Vagina (tissue), 2 donors: Measurements from ENCODE around the gene RABGAP1L. TPM values are rescaled to one million over a fixed set of nuclear protein-coding genes. Genes with fewer than 3 reads are reported as not detected.
A peak's percentile ranks its signal among the peaks of the same experiment; 100 is the strongest.

Source experiments
- DNase-seq, 2 donors: peaks; one replicate each; pipeline ENCODE4 v3.0.0-alpha.2; 2017; ENCODE audit errors: extremely low spot score in 2 of 2
- H3K27ac ChIP-seq: fragments of 200-600 bp; sonication (generic); one replicate; pipeline ENCODE4 v1.5.1; 2019
- H3K27me3 ChIP-seq: fragments of 200-600 bp; sonication (generic); one replicate; pipeline ENCODE4 v1.5.1; 2019
- H3K36me3 ChIP-seq, 2 donors: fragments of 200-600 bp; sonication (generic); one replicate each; pipeline ENCODE4 v1.5.1; 2017 to 2019
- H3K4me1 ChIP-seq: fragments of 200-600 bp; sonication (generic); one replicate; pipeline ENCODE4 v1.5.1; 2019
- H3K4me3 ChIP-seq, 2 donors: fragments of 200-600 bp; sonication (generic); 1 replicate in 1 of 2; 2 replicates in 1 of 2; pipeline ENCODE4 v1.5.1; 2016 to 2019
- H3K9me3 ChIP-seq: fragments of 200-600 bp; sonication (generic); one replicate; pipeline ENCODE4 v1.5.1; 2019
- CTCF ChIP-seq, 3 experiments: fragments of 450-650 bp in 2 of 3; fragments of 200-600 bp in 1 of 3; sonication (generic) in 1 of 3; IDR thresholded peaks; one replicate each; pipeline ENCODE4 v1.5.1; 2017 to 2019; ENCODE audit warnings: antibody characterized with exemption in 3 of 3, mild to moderate bottlenecking in 2 of 3, moderate library complexity in 2 of 3
- POLR2A ChIP-seq, 2 donors: fragments of 450-650 bp; IDR thresholded peaks; one replicate each; pipeline ENCODE4 v1.6.1; 2017; ENCODE audit warnings: antibody characterized with exemption in 2 of 2, mild to moderate bottlenecking in 2 of 2, moderate library complexity in 2 of 2
- POLR2AphosphoS5 ChIP-seq, 2 donors: sonication (generic); formaldehyde crosslinking; IDR thresholded peaks; one replicate each; pipeline ENCODE4 v1.9.0; 2017; ENCODE audit warnings: antibody characterized with exemption in 2 of 2, mild to moderate bottlenecking in 2 of 2, low read depth in 1 of 2; ENCODE audit not compliant: insufficient read depth in 1 of 2
- intact Hi-C: fragments of 100-400 bp; cut with DNase I; formaldehyde crosslinking; loops from one replicate; pipeline ENCODE4 v1.15.1; 2023
- total RNA-seq: library from RNA; depleted of rRNA; stranded (reverse); fragments of >200 nt; gene quantifications from one replicate; pipeline ENCODE4 v1.2.3, GENCODE V29; 2016

The RABGAP1L gene
- total RNA-seq, 1 donor from 2014 or later, result 40.0 TPM

DNA sequence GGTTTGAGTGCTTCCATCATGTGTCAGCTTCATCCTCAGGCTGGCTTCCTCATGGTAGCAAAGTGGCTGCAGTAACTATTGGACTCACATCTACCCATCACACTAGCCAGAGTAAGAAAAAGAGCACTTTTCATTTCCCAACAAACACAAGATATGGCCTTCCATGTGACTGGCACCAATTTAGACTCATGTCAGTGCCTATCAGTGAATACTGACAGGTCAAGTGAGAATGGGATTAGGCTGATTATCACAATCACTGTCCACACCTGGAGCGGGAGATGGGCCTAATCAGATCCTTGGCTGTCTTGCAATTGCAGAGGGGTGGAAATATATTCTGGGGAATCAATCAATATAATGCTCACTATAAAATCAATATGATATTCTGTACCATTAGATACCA is 2.9 kb upstream of the RABGAP1L start:
- no peak for TF ChIP-seq CTCF (IDR thresholded peaks at IDR 0.05)
- no peak for TF ChIP-seq POLR2AphosphoS5 (IDR thresholded peaks at IDR 0.05; ENCODE audit: insufficient read depth in 1 of 2, low read depth in 1 of 2)
- TF ChIP-seq POLR2A (IDR thresholded peaks at IDR 0.05), result no peak
- intact Hi-C loops, result no loop called here
- H3K27ac ChIP-seq, result no peak overlapping the region
- no peaks in the 10 kb centered on the region for H3K27me3 ChIP-seq
- no peak overlapping the region for H3K4me3 ChIP-seq
- no peaks in the 10 kb centered on the region for H3K36me3 ChIP-seq
- DNase-seq, result no peak
- H3K9me3 ChIP-seq, result no peaks in the 10 kb centered on the region
- H3K4me1 ChIP-seq, result peaks cover 20% of the 10 kb centered on the region

DNA sequence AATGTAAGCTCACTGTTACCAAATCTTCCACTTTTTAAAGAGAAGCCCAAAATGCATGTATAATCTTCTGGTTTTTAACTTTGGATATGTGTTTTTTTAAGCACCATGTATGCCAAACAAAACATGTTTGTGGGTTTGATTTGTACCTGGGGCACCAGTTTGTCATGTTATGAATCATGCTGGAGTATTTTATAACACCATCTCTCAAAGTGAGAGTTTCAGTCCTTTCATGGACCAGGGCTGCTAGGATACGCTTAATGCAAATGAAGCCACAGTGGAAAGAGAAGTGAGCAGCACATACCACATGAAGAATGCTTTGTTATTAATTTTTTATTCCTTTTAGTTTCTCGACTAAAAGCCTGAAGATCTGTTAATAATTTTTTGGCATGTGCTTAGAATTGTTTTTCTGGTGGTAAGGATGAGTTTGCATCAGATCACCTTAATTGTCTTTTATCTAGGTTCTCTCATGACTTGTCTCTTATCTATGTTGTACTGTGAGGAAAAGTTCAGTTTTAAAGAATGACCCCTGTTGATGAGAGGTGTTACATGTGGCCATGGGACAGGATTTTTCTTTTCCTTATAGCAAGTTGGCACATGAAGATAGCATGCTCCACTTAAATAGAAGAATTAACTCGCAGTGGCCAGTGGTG is 2.0 kb upstream of the RABGAP1L start:
- DNase-seq, result no peak
- intact Hi-C loops, result no loop called here
- no peaks in the 10 kb centered on the region for H3K27me3 ChIP-seq
- H3K36me3 ChIP-seq, result no peaks in the 10 kb centered on the region
- TF ChIP-seq CTCF (IDR thresholded peaks at IDR 0.05), result no peak
- TF ChIP-seq POLR2A (IDR thresholded peaks at IDR 0.05), result no peak
- no peak for TF ChIP-seq POLR2AphosphoS5 (IDR thresholded peaks at IDR 0.05; ENCODE audit: insufficient read depth in 1 of 2, low read depth in 1 of 2)
- no peaks in the 10 kb centered on the region for H3K9me3 ChIP-seq
- H3K4me3 ChIP-seq, result no peak overlapping the region
- peaks cover 25% of the 10 kb centered on the region for H3K4me1 ChIP-seq
- H3K27ac ChIP-seq, result no peak overlapping the region

GRCh38 chr1:174158767-174159251 is 511 bp upstream of the RABGAP1L start:
- Histone ChIP-seq H3K4me3 (peak overlapping the region; percentile 94 to 98), H3K4me1 (peaks cover 25% of the 10 kb centered on the region), H3K9me3 (no peaks in the 10 kb centered on the region), H3K36me3 (no peaks in the 10 kb centered on the region), H3K27ac (peak overlapping the region; percentile 96), H3K27me3 (no peaks in the 10 kb centered on the region)
- TF ChIP-seq CTCF (IDR thresholded peaks at IDR 0.05), result no peak
- no peak for TF ChIP-seq POLR2A (IDR thresholded peaks at IDR 0.05)
- TF ChIP-seq POLR2AphosphoS5 (IDR thresholded peaks at IDR 0.05; ENCODE audit: insufficient read depth in 1 of 2, low read depth in 1 of 2), result no peak
- intact Hi-C loops, result no loop called here
- no peak for DNase-seq

- H3K27me3 ChIP-seq, result no peaks in the 10 kb centered on the region
- peak overlapping the region; percentile 94 to 98 for H3K4me3 ChIP-seq
- H3K27ac ChIP-seq, result peak overlapping the region; percentile 96
- peaks cover 25% of the 10 kb centered on the region for H3K4me1 ChIP-seq
- TF ChIP-seq POLR2AphosphoS5 (IDR thresholded peaks at IDR 0.05; ENCODE audit: insufficient read depth in 1 of 2, low read depth in 1 of 2), result no peak
- no peak for TF ChIP-seq POLR2A (IDR thresholded peaks at IDR 0.05)
- no peak for TF ChIP-seq CTCF (IDR thresholded peaks at IDR 0.05)
- no peaks in the 10 kb centered on the region for H3K36me3 ChIP-seq
- intact Hi-C loops, result no loop called here
- DNase-seq, result peak in 1 of 2 donors; percentile 88
- no peaks in the 10 kb centered on the region for H3K9me3 ChIP-seq
Measured at GRCh38 chr1:174160109-174160473, 771 bp downstream of the RABGAP1L start.

GRCh38 chr1:174160603-174161002 is 1.3 kb downstream of the RABGAP1L start:
- TF ChIP-seq CTCF (IDR thresholded peaks at IDR 0.05) (no peak), POLR2AphosphoS5 (IDR thresholded peaks at IDR 0.05; ENCODE audit: insufficient read depth in 1 of 2, low read depth in 1 of 2) (no peak), POLR2A (IDR thresholded peaks at IDR 0.05) (no peak)
- no peaks in the 10 kb centered on the region for H3K36me3 ChIP-seq
- intact Hi-C loops, result no loop called here
- H3K4me3 ChIP-seq, result peak overlapping the region; percentile 94 to 98
- H3K27ac ChIP-seq, result peak overlapping the region; percentile 96
- H3K27me3 ChIP-seq, result no peaks in the 10 kb centered on the region
- no peaks in the 10 kb centered on the region for H3K9me3 ChIP-seq
- no peak for DNase-seq
- H3K4me1 ChIP-seq, result peaks cover 28% of the 10 kb centered on the region
